HG03097 (cell line): ENCODE data around the gene ASB4.
"Not testable (repeated sequence)": the region's sequence is repeated elsewhere in the genome, so short reads cannot be mapped to it uniquely, and the experiment has no call there.

Source experiments
- ATAC-seq: cut with Tn5 transposase; IDR thresholded peaks from one replicate; pipeline ENCODE4 v1.9.1; 2021; ENCODE audit not compliant: unreplicated experiment, low FRiP score

Gene ASB4

GRCh38 chr7:95485391-95486123 lies at the start of gene ASB4:
Gene ASB4, plus strand, starts transcription at chr7:95485943. Its CDS starts 29 bp downstream, at chr7:95485972.
- no peak for ATAC-seq

- no peak for ATAC-seq
Measured at GRCh38 chr7:95436407-95436806, 49.3 kb upstream of the ASB4 start.

GRCh38 chr7:95440394-95441038 lies 45.2 kb upstream of the ASB4 start:
- ATAC-seq: no peak

- no peak for ATAC-seq
Measured at GRCh38 chr7:95441042-95441823, 44.5 kb upstream of the ASB4 start.

GRCh38 chr7:95444796-95445195 lies 40.9 kb upstream of the ASB4 start:
- no peak for ATAC-seq

GRCh38 chr7:95446618-95447017 lies 39.1 kb upstream of the ASB4 start:
- no peak for ATAC-seq

- ATAC-seq: peak; percentile 57
Measured at GRCh38 chr7:95454438-95455045, 31.2 kb upstream of the ASB4 start.

DNA sequence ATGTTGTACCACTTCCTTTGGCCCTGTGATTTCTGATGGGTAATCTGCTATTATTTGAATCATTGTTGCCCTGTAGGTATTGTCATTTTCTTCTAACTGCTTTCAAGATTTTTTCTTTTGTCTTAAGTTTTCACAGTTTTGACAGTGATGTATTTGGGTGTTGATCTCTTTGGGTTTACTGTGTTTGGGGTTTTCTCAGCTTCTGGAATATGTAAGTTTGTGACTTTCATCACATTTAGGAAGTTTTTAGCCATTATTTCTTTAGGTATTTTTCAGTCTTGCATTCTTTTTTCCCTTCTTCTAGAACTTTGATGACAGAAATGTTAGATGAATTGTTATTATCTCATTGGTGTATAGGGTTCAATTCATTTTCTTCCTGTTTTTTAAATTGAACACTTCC lies 27.8 kb upstream of the ASB4 start:
- no peak for ATAC-seq

DNA sequence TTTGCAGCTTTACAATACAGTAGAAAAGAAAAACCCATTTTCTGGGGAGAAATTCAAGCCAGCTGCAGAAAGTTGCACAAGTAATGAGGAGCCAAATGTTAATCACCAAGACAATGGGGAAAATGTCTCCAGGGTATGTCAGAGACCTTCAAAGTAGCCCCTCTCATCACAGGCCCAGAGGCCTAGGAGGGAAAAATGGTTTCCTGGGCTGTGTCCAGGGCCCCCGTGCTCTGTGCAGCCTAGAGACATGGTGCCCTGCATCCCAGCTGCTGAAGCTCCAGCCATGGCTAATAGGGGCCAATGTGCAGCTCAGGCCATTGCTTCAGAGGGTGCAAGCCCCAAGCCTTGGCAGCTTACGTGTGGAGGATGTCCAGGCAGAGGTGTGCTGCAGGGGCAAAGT lies 25.1 kb upstream of the ASB4 start:
- ATAC-seq: not testable (repeated sequence)

DNA sequence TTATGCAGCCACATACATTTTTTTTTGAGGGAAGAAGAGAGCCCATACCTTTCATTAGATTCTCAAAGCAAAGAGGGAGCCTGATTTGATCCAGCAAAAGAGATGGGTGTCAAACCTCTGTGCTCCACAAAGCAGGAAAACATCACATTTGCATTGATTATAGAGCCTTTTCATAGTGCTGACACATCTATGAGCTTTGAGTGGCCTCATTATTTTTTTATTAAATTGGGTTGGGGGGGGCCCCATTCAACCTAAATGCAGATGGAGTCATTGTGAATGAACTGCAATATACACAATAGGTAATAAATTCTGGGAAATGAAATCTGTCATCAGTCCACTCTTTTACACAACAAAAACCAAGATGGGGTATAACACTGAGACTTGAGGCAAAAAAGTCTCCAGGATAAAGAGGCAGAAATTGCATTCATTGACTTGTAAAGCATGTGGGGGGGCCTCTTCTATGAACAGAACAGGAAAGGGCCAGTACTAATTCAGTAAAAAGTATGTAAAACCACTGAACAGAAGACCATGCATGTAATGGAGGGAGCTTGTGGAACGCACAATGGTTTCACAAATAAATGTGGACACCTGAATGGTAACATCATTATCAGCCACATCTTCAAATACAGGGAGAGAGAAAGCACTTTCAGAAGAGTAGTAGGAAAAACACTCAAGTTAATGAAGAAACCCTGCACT lies 17.7 kb upstream of the ASB4 start:
- ATAC-seq: no peak

DNA sequence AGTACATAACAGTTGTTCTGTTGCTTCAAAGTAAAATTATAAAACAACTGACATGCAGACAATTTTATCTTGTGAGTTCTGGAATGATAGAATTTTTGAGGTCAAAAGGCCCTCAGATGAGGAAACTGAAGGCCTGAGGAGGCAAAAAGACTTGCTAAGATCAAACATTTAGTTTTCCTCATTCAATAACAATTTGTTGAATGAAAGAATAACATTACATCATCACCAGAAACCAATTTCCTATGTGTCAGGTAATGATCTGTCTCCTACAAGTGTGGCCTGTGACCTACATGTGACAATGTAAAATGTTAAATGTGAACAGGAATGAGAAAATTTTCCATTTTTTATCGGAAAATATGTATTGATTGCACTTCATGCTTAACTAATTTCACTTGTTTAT lies 16.6 kb upstream of the ASB4 start:
- ATAC-seq: no peak

DNA sequence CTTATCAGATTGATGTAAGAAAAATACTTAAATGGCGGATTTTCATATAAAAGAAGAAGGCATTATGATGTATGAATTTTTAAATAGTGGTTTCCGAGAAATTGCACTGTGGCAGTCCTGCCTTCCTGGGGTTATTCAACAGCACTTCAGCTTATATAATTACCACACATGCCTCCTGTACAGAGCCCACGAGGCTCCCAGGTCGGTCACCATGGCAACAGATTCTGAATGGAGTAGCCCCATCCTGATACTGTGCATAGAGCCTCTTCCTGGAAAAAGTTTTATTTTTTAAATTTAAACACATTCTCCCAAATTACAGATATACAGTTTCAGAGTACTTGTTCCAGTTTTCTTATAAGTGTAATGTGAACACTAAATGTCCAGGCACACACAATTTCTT lies 15.9 kb upstream of the ASB4 start:
- ATAC-seq: no peak

DNA sequence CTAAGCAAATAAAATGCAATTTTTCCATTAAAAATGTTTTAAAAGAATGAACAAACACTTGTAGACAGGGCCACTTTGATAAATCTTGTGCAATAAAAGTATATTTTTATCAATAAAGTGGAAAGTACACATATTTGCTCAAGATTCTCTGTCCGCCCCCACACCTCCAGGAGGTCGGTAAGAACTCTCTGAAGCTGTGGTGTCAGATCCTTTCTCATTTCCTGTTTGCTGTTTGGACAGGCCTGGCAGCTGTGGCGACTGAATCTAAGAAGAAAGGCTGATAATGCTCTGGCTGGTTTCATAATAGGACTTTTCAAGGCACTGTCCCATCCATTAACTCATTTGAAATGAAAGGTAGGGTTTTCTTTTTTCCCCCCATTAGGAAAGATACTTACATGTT lies 15.3 kb upstream of the ASB4 start:
- peak; percentile 93 for ATAC-seq

DNA sequence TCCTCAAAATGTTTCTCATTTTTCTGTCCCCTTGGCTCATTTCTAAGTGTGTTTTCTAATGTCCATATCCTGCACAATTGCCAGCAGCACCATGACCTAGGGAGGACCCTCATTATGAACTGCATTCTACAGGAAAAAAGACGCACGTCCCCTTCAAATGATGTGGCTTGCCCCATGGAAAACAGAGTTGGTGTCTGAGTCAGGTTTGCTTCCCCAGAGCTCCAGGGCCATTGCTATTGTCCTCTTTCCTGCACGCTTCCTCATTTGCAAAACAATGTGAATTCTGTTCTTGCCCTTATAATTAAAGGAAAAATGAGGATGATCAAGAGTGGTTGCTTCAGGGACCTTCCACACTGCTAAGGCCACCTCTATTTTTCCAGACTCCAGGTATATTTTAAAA lies 14.7 kb upstream of the ASB4 start:
- ATAC-seq: no peak

- no peak for ATAC-seq
Measured at GRCh38 chr7:95472581-95473161, 13.1 kb upstream of the ASB4 start.

DNA sequence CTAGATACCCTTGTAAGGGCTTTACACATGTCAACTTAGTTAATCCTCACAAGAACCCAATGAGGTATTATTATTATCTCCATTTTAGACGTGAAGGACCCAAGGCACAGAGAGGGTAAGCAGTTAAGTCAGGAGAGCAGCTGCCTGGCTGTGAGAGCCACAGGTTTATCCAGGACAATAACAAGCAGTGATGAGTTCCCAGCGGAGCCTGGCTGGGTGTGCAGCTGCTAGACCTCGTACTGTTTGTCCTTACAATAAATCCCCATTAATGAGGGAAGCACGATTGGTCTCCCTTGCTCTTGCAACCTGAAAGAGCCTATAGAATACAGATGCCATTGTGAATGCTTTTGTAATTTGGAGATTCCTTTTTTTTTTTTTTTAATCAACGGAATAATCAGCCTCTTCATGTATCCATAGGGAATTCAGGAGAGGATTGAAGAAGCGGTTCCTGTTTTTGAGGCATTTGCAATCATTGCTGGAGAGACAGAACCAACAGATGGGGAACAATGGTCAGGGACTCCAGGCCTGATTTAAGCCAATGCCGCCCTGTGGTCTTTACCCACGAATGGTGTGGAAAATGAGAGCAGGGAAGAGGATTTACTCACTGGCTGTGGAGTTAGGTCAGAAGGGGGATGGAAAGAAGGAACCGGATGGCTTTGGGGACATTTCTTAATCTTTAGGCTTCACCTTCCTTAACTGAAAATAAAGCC lies 12.3 kb upstream of the ASB4 start:
- ATAC-seq: no peak

- no peak for ATAC-seq
Measured at GRCh38 chr7:95476072-95476847, 9.5 kb upstream of the ASB4 start.

DNA sequence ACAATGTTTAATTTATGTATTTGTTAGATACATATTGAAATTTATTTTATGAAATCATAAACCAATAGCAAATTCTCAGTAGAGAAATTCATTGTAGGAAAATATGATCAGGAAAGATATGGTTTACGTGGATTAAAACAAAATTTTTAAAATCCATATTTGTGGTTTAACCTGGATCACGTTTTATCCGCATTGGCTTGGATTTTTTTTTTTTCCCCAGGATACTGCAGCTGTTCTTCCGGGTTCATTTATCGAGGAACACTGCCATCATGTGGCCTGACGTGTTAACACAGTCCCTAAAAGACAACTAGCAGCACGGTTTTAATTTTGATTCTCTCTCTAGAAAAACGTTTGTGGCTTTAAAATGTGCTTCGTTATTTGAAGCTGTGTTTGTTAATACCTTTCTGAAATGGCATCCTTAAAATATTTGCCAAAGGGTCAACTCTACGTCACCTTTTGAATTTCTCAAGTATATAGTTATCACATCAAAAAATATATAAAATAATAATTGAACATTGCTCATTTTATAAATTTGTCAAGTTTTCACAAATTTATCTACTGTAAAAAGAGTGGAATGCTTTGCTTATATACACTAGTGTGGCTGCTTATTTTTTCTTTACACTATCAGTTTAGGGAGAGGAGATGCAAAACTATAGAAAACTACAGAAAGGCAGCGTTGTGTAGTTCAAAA lies 8.7 kb upstream of the ASB4 start:
- ATAC-seq: no peak
